Measurements from ENCODE around the gene GTF3C6. TPM values are rescaled to one million over a fixed set of nuclear protein-coding genes. Genes with fewer than 3 reads are reported as not detected.

Gene GTF3C6
- total RNA-seq, 4 donors from 2014 or later: 16.0 to 49.8 (median 39.9) TPM

DNA sequence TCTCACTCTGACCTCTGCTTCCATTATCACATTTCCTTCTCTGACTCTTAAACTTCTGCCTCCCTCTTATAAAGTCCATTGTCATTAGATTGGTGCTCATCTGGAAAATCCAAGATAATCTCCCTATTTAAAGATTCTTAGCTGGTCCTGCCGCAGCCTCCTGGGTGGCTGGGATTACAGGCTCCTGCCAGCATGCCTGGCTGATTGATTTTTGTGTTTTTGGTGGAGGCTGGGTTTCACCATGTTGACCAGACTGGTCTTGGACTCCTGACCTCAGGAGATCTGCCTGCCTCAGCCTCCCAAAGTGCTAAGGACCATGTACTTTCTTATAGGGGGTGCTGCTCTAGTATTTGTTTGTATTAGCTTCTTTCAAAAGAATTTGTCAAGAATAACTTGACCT, 18.1 kb downstream of the GTF3C6 start:
- no peaks in the 10 kb centered on the region for H3K27me3 ChIP-seq

DNA sequence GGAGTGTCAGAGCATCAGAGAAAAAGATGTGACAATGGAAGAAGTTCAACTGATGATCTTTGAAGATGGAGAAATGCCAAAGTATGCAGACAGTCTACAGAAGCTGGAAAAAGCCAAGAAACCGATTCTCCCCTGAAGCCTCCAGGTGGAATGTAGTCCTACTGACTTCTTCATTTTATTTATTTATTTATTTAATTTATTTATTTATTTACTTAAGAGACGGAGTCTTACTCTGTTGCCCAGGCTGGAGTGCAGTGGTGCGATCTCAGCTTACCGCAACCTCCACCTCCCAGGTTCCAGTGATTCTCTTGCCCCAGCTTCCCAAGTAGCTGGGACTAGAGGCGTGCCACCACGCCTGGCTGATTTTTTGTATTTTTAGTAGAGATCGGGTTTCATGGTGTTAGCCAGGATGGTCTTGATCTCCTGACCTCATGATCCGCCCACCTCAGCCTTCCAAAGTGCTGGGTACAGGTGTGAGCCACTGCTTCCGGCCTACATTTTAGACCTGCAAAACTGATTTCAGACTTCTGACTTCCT, 21.1 kb downstream of the GTF3C6 start:
- 74 to 76% methylated on average over 9 of the region's 9 CpGs for WGBS, 2 donors
- no peaks in the 10 kb centered on the region for H3K9me3 ChIP-seq
- peak in 1 of 2 donors; percentile 10 for DNase-seq
- no peaks in the 10 kb centered on the region for H3K36me3 ChIP-seq
- H3K27ac ChIP-seq: no peak overlapping the region
- intact Hi-C loops (cut with DNase I): no loop called here
- H3K4me3 ChIP-seq (replicated peaks in 1 of 3): no peak overlapping the region
- no peak for TF ChIP-seq POLR2A (IDR thresholded peaks at IDR 0.05)
- TF ChIP-seq, protein P1, sequence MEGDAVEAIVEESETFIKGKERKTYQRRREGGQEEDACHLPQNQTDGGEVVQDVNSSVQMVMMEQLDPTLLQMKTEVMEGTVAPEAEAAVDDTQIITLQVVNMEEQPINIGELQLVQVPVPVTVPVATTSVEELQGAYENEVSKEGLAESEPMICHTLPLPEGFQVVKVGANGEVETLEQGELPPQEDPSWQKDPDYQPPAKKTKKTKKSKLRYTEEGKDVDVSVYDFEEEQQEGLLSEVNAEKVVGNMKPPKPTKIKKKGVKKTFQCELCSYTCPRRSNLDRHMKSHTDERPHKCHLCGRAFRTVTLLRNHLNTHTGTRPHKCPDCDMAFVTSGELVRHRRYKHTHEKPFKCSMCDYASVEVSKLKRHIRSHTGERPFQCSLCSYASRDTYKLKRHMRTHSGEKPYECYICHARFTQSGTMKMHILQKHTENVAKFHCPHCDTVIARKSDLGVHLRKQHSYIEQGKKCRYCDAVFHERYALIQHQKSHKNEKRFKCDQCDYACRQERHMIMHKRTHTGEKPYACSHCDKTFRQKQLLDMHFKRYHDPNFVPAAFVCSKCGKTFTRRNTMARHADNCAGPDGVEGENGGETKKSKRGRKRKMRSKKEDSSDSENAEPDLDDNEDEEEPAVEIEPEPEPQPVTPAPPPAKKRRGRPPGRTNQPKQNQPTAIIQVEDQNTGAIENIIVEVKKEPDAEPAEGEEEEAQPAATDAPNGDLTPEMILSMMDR (IDR thresholded peaks at IDR 0.05): no peak
- H3K4me1 ChIP-seq: peaks cover 15 to 16% of the 10 kb centered on the region in 2 donors
- no peaks in the 10 kb centered on the region for H3K27me3 ChIP-seq

More for the DNA sequence above, 18.1 kb downstream of the GTF3C6 start:
- Histone ChIP-seq H3K4me3 (replicated peaks in 1 of 3) (no peak overlapping the region), H3K4me1 (peaks cover 6 to 8% of the 10 kb centered on the region in 2 donors), H3K36me3 (no peaks in the 10 kb centered on the region), H3K27ac (no peak overlapping the region), H3K9me3 (no peaks in the 10 kb centered on the region)
- WGBS, 2 donors: 88 to 100% methylated on average over 1 of the region's 1 CpG
- TF ChIP-seq POLR2A (IDR thresholded peaks at IDR 0.05): no peak
- TF ChIP-seq, protein P1 (IDR thresholded peaks at IDR 0.05): no peak
- intact Hi-C loops (cut with DNase I): no loop called here
- DNase-seq: no peak

DNA sequence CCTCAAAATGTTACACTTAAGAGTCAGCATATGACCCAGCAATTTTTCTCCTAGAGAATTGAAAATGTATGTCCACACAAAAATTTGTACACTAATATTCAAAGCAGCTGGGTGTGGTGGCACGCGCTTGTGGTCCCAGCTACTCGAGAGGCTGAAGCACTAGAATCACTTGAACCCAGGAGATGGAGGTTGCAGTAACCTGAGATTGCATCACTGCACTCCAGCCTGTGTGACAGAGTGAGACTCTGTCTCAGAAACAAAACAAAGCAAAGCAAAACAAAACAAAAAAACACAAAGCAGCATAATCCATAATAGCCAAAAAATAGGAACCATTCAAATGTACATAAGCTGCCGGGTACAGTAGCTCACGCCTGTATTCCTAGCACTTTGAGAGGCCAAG, 21.7 kb downstream of the GTF3C6 start:
- peaks cover 15 to 16% of the 10 kb centered on the region in 2 donors for H3K4me1 ChIP-seq
- no peak overlapping the region for H3K4me3 ChIP-seq (replicated peaks in 1 of 3)
- no peaks in the 10 kb centered on the region for H3K27me3 ChIP-seq
- intact Hi-C loops (cut with DNase I): no loop called here
- TF ChIP-seq, protein P1 (IDR thresholded peaks at IDR 0.05): no peak
- TF ChIP-seq POLR2A (IDR thresholded peaks at IDR 0.05): no peak
- no peaks in the 10 kb centered on the region for H3K36me3 ChIP-seq
- H3K9me3 ChIP-seq: no peaks in the 10 kb centered on the region
- DNase-seq: no peak
- 84 to 90% methylated on average over 5 of the region's 5 CpGs for WGBS, 2 donors
- no peak overlapping the region for H3K27ac ChIP-seq

DNA sequence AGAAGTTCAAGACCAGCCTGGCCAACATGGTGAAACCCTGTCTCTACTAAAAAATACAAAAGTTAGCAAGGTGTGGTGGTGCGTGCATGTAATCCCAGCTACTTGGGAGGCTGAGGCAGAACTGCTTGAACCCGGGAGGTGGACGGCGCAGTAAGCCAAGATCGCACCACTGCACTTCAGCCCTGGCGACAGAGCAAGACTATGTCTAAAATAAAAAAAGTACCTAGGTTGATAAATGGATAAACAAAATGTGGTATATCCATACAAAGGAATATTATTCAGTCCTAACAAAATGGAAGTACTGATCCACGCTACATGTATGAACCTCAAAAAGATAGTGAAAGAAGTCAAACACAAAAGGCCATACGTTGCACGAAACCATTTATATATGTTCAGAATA, 22.1 kb downstream of the GTF3C6 start:
- peaks cover 15 to 16% of the 10 kb centered on the region in 2 donors for H3K4me1 ChIP-seq
- no peaks in the 10 kb centered on the region for H3K36me3 ChIP-seq
- no peak overlapping the region for H3K4me3 ChIP-seq (replicated peaks in 1 of 3)
- intact Hi-C loops (cut with DNase I): no loop called here
- H3K9me3 ChIP-seq: no peaks in the 10 kb centered on the region
- no peak for TF ChIP-seq POLR2A (IDR thresholded peaks at IDR 0.05)
- TF ChIP-seq, protein P1 (IDR thresholded peaks at IDR 0.05): no peak
- DNase-seq: no peak
- no peaks in the 10 kb centered on the region for H3K27me3 ChIP-seq
- no peak overlapping the region for H3K27ac ChIP-seq
- WGBS, 2 donors: 97 to 98% methylated on average over 9 of the region's 9 CpGs

DNA sequence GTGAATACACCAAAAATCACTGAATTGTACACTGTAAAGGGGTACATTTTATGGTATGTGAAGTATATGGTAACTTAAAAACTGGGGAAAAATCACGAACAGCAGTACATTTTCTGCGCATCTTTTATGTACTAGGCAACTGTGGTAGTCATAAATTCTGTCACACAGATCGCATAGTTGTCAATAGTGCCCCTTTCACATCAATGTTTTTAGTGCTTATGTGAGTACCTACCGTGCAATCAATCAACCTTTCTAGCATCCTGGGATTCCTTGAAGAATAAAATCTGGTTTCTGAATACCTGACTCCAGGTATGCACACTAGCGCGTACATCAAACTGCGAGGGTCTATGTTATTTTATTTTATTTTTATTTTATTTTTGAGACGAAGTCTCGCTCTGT, 22.7 kb downstream of the GTF3C6 start:
- intact Hi-C loops (cut with DNase I): no loop called here
- H3K27me3 ChIP-seq: no peaks in the 10 kb centered on the region
- H3K27ac ChIP-seq: peak overlapping the region; percentile 69 to 96 (median 93)
- TF ChIP-seq POLR2A (IDR thresholded peaks at IDR 0.05): no peak
- TF ChIP-seq, protein P1 (IDR thresholded peaks at IDR 0.05): no peak
- peaks cover 3 to 4% of the 10 kb centered on the region in 2 donors for H3K36me3 ChIP-seq
- H3K9me3 ChIP-seq: no peaks in the 10 kb centered on the region
- H3K4me3 ChIP-seq (replicated peaks in 1 of 3): peak overlapping the region; percentile 75 to 99 (median 93)
- WGBS, 2 donors: 39 to 56% methylated on average over 9 of the region's 9 CpGs
- no peak for DNase-seq
- peaks cover 15 to 16% of the 10 kb centered on the region in 2 donors for H3K4me1 ChIP-seq

Measured in thyroid gland (tissue), 4 donors.